ENCODE data around the gene FDXR. TPM values are rescaled to one million over a fixed set of nuclear protein-coding genes. Genes with fewer than 3 reads are reported as not detected.

FDXR gene, protein sequence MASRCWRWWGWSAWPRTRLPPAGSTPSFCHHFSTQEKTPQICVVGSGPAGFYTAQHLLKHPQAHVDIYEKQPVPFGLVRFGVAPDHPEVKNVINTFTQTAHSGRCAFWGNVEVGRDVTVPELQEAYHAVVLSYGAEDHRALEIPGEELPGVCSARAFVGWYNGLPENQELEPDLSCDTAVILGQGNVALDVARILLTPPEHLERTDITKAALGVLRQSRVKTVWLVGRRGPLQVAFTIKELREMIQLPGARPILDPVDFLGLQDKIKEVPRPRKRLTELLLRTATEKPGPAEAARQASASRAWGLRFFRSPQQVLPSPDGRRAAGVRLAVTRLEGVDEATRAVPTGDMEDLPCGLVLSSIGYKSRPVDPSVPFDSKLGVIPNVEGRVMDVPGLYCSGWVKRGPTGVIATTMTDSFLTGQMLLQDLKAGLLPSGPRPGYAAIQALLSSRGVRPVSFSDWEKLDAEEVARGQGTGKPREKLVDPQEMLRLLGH
- total RNA-seq: 28.1 and 30.8 TPM in 2 replicates

DNA sequence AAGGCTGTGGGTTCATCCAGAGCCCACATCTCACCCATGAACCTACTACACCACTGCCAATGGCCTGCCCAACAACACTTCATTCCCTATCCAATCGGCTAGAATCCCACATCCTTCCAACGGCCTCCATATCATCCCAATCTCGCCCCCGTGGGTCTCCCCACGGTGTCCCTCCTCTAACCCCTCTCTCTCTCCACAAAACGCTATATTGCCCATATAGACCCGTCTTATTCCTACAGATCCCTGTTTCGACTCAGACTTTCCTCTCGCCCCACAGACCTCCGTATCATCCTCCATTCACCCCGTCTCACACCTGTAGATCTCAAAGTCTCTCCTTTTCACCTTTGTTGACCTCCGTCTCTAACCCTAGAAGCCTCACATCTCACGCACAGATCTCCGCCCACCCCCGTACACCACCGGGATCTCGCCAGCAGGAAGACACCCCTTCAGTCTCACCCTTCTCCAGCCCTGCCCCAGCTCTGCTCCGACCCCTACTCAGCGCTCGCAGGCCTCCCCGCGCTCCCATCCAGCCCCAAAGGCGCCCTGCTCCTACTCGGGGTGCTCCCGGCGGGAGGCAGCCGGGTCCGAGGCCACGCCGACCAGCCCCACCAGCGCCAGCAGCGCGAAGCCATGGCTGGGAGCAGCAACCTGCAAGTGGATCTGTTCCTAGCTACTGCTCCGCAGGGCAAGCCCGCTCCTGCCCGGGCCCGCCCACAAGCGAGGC lies at the start of gene FDXR:
TSS of gene FDXR (minus strand) at position 682 of the 724 bp plus-strand sequence. CDS start at position 632, 50 bp downstream.

DNA sequence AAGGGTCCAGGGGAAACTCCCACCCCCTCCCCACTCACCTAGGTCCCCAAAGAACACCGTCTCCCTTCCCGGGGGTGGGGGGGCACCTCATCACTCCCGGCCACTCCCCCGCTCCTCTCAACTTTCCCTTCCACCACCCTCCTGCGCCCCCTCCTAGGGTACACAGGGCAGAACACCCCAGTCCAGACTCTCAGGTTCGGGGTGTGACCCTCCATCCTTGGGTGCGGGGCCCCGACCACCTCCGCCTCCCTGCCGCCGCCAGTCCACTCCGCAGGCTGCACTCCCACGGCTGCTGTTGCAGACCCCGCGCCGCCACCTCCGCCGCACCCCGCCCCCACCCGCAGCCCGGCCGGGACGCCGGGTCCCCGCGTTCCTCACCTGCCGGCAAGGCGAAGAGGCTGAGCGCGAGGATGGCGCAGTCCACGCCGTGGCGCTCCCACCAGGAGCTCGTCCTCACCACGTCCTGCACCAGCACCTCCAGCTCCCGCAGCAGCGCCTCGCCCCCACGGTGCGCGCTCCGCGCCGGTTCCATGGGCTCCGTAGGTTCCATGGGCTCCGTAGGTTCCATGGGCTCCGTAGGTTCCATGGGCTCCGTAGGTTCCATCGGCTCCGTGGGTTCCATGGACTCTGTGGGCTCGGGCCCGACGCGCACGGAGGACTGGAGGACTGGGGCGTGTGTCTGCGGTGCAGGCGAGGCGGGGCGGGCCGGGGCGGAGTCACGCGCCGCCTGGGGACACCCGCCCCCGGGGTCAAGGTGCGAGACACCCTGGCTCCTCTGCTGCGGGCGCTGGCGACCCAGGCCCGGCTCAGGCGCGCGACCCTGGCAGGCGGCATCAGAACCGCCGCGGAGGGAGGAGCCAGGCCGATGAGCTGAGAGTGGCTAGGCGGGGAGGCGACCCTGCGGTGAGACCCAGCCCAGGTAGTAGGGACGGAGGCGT lies 20.4 kb upstream of the FDXR start, which contains the start of gene FADS6:
TSS of gene FADS6 (minus strand) at position 660 of the 938 bp plus-strand sequence. CDS start at position 622, 38 bp downstream.

DNA sequence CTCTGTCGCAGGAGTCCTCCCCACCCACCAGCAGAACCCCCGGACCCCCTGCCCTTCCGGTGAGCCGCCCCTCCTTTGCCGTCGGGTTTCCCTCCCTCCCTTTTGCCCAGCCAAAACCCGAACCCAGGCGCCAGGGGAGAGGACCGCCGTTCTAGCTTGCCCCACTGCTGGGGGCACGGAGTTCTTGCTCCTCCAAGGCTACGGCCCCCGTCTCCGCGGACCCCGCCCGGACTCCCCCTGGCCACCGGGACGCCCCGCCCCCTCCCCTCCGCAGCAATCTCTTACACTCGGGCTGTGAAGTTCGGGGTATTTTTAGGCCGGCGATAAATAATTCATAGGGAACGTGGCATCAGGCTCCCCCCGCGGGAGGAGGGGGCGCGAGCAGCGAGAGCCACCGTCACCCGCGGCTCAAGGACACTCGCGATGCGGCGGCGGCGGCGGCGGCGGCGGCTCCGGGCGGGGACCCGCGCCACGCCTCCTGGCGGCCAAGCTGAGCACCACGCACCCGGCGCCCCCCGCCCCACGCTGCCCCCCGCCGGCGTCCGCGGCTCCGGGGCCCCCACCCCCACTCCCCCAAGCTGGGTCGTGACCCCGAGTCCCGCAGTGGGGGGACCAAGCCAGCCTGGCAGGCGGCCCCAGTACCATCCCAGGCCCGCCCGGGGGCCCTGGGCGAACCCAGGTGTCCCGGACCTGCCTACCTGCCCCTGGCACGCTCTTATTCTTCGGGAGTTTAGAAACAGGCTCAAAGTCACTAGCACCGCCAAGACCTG lies 13.2 kb downstream of the FDXR start, which contains the start of gene GRIN2C:
TSS of gene GRIN2C (minus strand) at position 427 of the 770 bp plus-strand sequence. CDS start 4,793 bp downstream, outside the sequence.

Other genes with a start within 250 kb of the FDXR start
- gene CD300E, start 249.3 kb downstream of the FDXR start, total RNA-seq: not detected in 2 replicates
- not detected in 2 replicates for gene CD300LF, start 160.1 kb downstream of the FDXR start, total RNA-seq
- gene RAB37, start 135.7 kb downstream of the FDXR start, total RNA-seq: 0.26 and 7.7 TPM in 2 replicates
- 11.8 and 23.4 TPM in 2 replicates for gene NHERF1, start 124.4 kb downstream of the FDXR start, total RNA-seq
- gene NAT9, start 96.6 kb downstream of the FDXR start, total RNA-seq: 15.6 and 29.5 TPM in 2 replicates
- not detected in 2 replicates for gene GRIN2C, start 13.1 kb downstream of the FDXR start, total RNA-seq
- not detected in 2 replicates for gene FADS6, start 20.6 kb upstream of the FDXR start, total RNA-seq
- not detected in 2 replicates for gene USH1G, start 50.3 kb upstream of the FDXR start, total RNA-seq
- gene OTOP2, start 51.3 kb upstream of the FDXR start, total RNA-seq: not detected in 2 replicates
- not detected in 2 replicates for gene OTOP3, start 62.9 kb upstream of the FDXR start, total RNA-seq
- 4.3 TPM in 1 of 2 replicates, not detected in the other for gene HID1, start 99.8 kb upstream of the FDXR start, total RNA-seq
- 18.8 and 29.2 TPM in 2 replicates for gene CDR2L, start 114.6 kb upstream of the FDXR start, total RNA-seq
- 55.7 and 64.6 TPM in 2 replicates for gene MRPL58, start 139.7 kb upstream of the FDXR start, total RNA-seq
- gene ATP5PD, start 174.0 kb upstream of the FDXR start, total RNA-seq: 169 and 302 TPM in 2 replicates
- gene KCTD2, start 174.2 kb upstream of the FDXR start, total RNA-seq: 8.3 and 13.8 TPM in 2 replicates
- gene SLC16A5, start 215.0 kb upstream of the FDXR start, total RNA-seq: 12.7 and 19.1 TPM in 2 replicates
- 2.5 and 13.3 TPM in 2 replicates for gene ARMC7, start 237.0 kb upstream of the FDXR start, total RNA-seq